Activated CD4-positive, alpha-beta T cell treated with anti-CD3 and anti-CD28 coated beads for 36 hours (primary cell): Measurements from ENCODE around the gene EPN1. TPM values are rescaled to one million over a fixed set of nuclear protein-coding genes. Genes with fewer than 3 reads are reported as not detected.
A peak's percentile ranks its signal among the peaks of the same experiment; 100 is the strongest.
"Not testable (repeated sequence)": the region's sequence is repeated elsewhere in the genome, so short reads cannot be mapped to it uniquely, and the experiment has no call there.

Source experiments
- ATAC-seq: fragments of 200-7000 bp; cut with Tn5 transposase; one replicate; pipeline ENCODE4 v1.10.0; 2021; ENCODE audit warnings: mild to moderate bottlenecking, moderate library complexity
- CTCF ChIA-PET: fragments of 350-600 bp; sonication (Branson Sonifier 250); formaldehyde crosslinking; loops from one replicate; lab custom pipeline; 2021; ENCODE audit warnings: antibody characterized with exemption; lab: Charles Lee
- POLR2A ChIA-PET: fragments of 350-600 bp; sonication (Branson Sonifier 250); formaldehyde crosslinking; loops from one replicate; lab custom pipeline; 2021; ENCODE audit warnings: antibody characterized with exemption, inconsistent platforms; lab: Charles Lee
- DNase-seq: peaks from one replicate; pipeline ENCODE4 v3.0.0-alpha.2; 2020
- H3K27ac Mint-ChIP-seq: one replicate; pipeline ENCODE4 v1.8.0; 2021; ENCODE audit warnings: mixed read lengths
- H3K27me3 Mint-ChIP-seq: one replicate; pipeline ENCODE4 v1.8.0; 2021; ENCODE audit warnings: mixed read lengths
- H3K36me3 Mint-ChIP-seq: one replicate; pipeline ENCODE4 v1.8.0; 2021; ENCODE audit warnings: low read depth, mixed read lengths
- H3K4me1 Mint-ChIP-seq: one replicate; pipeline ENCODE4 v1.8.0; 2021; ENCODE audit warnings: mixed read lengths
- H3K4me3 Mint-ChIP-seq: one replicate; pipeline ENCODE4 v1.8.0; 2021; ENCODE audit warnings: mild to moderate bottlenecking, moderate library complexity, mixed read lengths
- H3K9me3 Mint-ChIP-seq: one replicate; pipeline ENCODE4 v1.8.0; 2021; ENCODE audit warnings: low read depth, mixed read lengths
- intact Hi-C, 2 experiments: fragments of 100-400 bp; cut with DNase I in 1 of 2; cut with micrococcal nuclease in 1 of 2; formaldehyde crosslinking; loops; one replicate each; pipeline versions ENCODE4 v1.14.2 to v1.15.1; 2022 to 2024; cut with DNase I, micrococcal nuclease
- total RNA-seq, 2 experiments: library from RNA; stranded (reverse); gene quantifications; one replicate each; pipeline ENCODE4 v1.2.3, GENCODE V29; 2021

EPN1 gene
- total RNA-seq, 2 experiments from 2014 or later = 32.5 to 37.1 TPM

GRCh38 chr19:55703790-55704215 is 28.8 kb downstream of the EPN1 start:
- peak; percentile 78 for ATAC-seq
- POLR2A ChIA-PET = no interaction called here

GRCh38 chr19:55704494-55705245 is 29.6 kb downstream of the EPN1 start:
- no peaks in the 10 kb centered on the region for H3K27me3 Mint-ChIP-seq
- H3K4me3 Mint-ChIP-seq = no peak overlapping the region
- ATAC-seq (no peak), DNase-seq (peak; percentile 30)
- intact Hi-C loops = loop anchor here in 1 of 2 experiments (5.0 kb wide), 1 partner anchor 103 kb away; no protein-coding TSS in a partner anchor
- H3K9me3 Mint-ChIP-seq = no peaks in the 10 kb centered on the region
- H3K4me1 Mint-ChIP-seq = no peaks in the 10 kb centered on the region
- ChIA-PET CTCF (no interaction called here), POLR2A (no interaction called here)
- peaks cover 24% of the 10 kb centered on the region for H3K36me3 Mint-ChIP-seq
- no peak overlapping the region for H3K27ac Mint-ChIP-seq

More at GRCh38 chr19:55703790-55704215, 28.8 kb downstream of the EPN1 start:
- Mint-ChIP-seq H3K27me3 (no peaks in the 10 kb centered on the region), H3K9me3 (no peaks in the 10 kb centered on the region), H3K4me3 (no peak overlapping the region), H3K27ac (no peak overlapping the region), H3K4me1 (no peaks in the 10 kb centered on the region), H3K36me3 (peaks cover 26% of the 10 kb centered on the region)
- intact Hi-C loops = loop anchor here in 1 of 2 experiments (5.0 kb wide), 1 partner anchor 103 kb away; no protein-coding TSS in a partner anchor
- peak; percentile 76 for DNase-seq
- CTCF ChIA-PET = interaction anchor here (0.6 to 1.1 kb wide), 3 partner anchors 49 to 737 kb away, joined by 3 to 4 read pairs (median 4); partner anchors contain the start of gene NLRP2

DNA sequence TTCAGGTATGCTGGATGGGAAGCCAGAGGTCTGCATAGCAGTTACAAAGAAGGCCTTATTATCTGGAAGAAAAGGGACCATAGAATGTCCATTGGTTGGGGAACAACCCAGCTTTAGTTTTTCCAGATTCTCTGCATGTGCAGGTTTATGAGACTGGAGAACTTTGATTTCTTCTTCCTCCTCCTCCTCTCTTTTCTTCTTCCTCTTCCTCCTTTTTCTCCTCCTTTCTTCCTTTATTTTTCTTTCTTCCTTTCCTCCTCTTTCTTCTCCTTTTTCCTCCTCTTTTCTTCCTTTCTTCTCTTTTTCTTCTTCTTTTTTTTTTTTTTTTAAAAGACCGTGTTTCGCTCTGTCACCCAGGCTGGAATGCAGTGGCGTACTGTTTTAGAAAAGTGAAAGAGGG is 30.9 kb downstream of the EPN1 start:
- no peak for ATAC-seq
- no peak for DNase-seq
- Mint-ChIP-seq H3K9me3 (no peaks in the 10 kb centered on the region), H3K4me3 (no peak overlapping the region), H3K27me3 (no peaks in the 10 kb centered on the region), H3K4me1 (no peaks in the 10 kb centered on the region), H3K36me3 (peaks cover 18% of the 10 kb centered on the region), H3K27ac (no peak overlapping the region)
- CTCF ChIA-PET = interaction anchor here (0.6 to 0.7 kb wide), 3 partner anchors 35 to 1939 kb away, joined by 3 to 4 read pairs (median 3); no protein-coding TSS in a partner anchor
- intact Hi-C loops = no loop called here
- POLR2A ChIA-PET = no interaction called here

DNA sequence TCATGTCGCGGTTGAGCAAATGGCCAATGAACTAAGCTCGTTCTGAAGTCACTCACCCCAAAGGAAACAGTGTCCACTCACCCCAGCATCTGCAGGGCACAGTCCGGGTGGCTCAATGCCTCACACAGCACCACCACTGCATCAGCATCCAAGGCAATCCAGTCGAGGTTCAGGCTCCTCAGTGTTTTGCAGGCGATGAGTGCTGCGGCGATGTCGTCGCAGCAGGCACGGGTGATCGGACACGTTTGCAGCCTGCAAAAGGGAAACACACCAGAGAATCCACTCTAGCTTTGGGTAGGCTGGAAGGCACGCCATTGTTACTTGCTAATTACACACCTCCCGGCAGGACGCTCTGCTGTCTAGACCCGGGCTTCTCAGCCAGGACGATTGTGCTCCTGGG is 36.7 kb downstream of the EPN1 start:
- intact Hi-C loops = no loop called here
- Mint-ChIP-seq H3K27me3 (peaks cover 3% of the 10 kb centered on the region), H3K27ac (no peak overlapping the region), H3K36me3 (no peaks in the 10 kb centered on the region), H3K4me1 (peaks cover 2% of the 10 kb centered on the region), H3K4me3 (no peak overlapping the region), H3K9me3 (peaks cover 4% of the 10 kb centered on the region)
- ATAC-seq (no peak), DNase-seq (no peak)
- ChIA-PET CTCF (interaction anchor here (1.3 kb wide), 1 partner anchor 163 kb away, joined by 3 read pairs; no protein-coding TSS in a partner anchor), POLR2A (no interaction called here)

- Mint-ChIP-seq H3K9me3 (peaks cover 4% of the 10 kb centered on the region), H3K27me3 (peaks cover 13% of the 10 kb centered on the region), H3K4me1 (peaks cover 2% of the 10 kb centered on the region), H3K36me3 (no peaks in the 10 kb centered on the region), H3K4me3 (no peak overlapping the region), H3K27ac (no peak overlapping the region)
- intact Hi-C loops = no loop called here
- ATAC-seq = peak; percentile 51
- ChIA-PET CTCF (no interaction called here), POLR2A (no interaction called here)
- no peak for DNase-seq
Measured at GRCh38 chr19:55712804-55713631, 38.0 kb downstream of the EPN1 start.

GRCh38 chr19:55716531-55716930 is 41.5 kb downstream of the EPN1 start:
- POLR2A ChIA-PET = no interaction called here
- peaks cover 9% of the 10 kb centered on the region for H3K9me3 Mint-ChIP-seq
- peaks cover 2% of the 10 kb centered on the region for H3K4me1 Mint-ChIP-seq
- intact Hi-C loops = no loop called here
- no peak for ATAC-seq
- H3K27me3 Mint-ChIP-seq = peaks cover 34% of the 10 kb centered on the region
- CTCF ChIA-PET = interaction anchor here (0.6 to 0.7 kb wide), 2 partner anchors 570 to 1275 kb away, joined by 3 to 5 read pairs; no protein-coding TSS in a partner anchor
- no peaks in the 10 kb centered on the region for H3K36me3 Mint-ChIP-seq
- H3K4me3 Mint-ChIP-seq = no peak overlapping the region
- no peak overlapping the region for H3K27ac Mint-ChIP-seq
- no peak for DNase-seq

- intact Hi-C loops = no loop called here
- Mint-ChIP-seq H3K4me3 (no peak overlapping the region), H3K9me3 (peaks cover 15% of the 10 kb centered on the region), H3K27ac (no peak overlapping the region), H3K27me3 (peaks cover 34% of the 10 kb centered on the region), H3K36me3 (no peaks in the 10 kb centered on the region), H3K4me1 (peaks cover 2% of the 10 kb centered on the region)
- DNase-seq (no peak), ATAC-seq (no peak)
- POLR2A ChIA-PET = no interaction called here
- CTCF ChIA-PET = no interaction called here
Measured at GRCh38 chr19:55717251-55717650, 42.2 kb downstream of the EPN1 start.

GRCh38 chr19:55717879-55718711 is 43.1 kb downstream of the EPN1 start:
- CTCF ChIA-PET, H3K4me3 Mint-ChIP-seq, DNase-seq, POLR2A ChIA-PET, H3K27ac Mint-ChIP-seq, intact Hi-C loops, ATAC-seq, H3K36me3 Mint-ChIP-seq, H3K4me1 Mint-ChIP-seq: not testable (repeated sequence)
- peaks cover 19% of the 10 kb centered on the region for H3K9me3 Mint-ChIP-seq
- peaks cover 37% of the 10 kb centered on the region for H3K27me3 Mint-ChIP-seq

DNA sequence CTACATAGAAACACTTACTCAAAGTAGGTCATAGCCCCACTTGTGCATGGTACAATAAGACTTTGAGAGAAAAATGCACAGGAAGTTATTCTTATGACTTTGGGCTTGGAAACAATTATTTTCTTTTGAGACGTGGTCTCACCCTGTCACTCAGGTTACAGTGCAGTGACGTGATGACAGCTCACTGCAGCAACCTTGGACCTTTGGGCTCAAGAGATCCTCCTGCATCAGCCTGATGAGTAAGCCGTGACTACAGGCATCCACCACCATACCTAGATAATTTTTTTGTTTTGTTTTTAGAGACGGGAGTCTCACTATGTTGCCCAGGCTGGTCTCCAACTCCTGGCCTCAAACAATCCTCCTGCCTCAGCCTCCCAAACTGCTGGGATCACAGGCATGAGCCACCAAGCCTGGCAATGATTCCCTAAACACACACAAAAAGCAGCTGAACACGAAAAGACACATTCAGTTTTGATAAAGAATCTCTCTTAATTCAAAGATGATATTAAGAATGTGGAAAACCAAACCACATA is 45.3 kb downstream of the EPN1 start:
- H3K9me3 Mint-ChIP-seq = peaks cover 18% of the 10 kb centered on the region
- H3K27me3 Mint-ChIP-seq = peaks cover 37% of the 10 kb centered on the region
- no peak overlapping the region for H3K4me3 Mint-ChIP-seq
- ChIA-PET CTCF (no interaction called here), POLR2A (no interaction called here)
- no peaks in the 10 kb centered on the region for H3K36me3 Mint-ChIP-seq
- intact Hi-C loops = no loop called here
- no peaks in the 10 kb centered on the region for H3K4me1 Mint-ChIP-seq
- H3K27ac Mint-ChIP-seq = no peak overlapping the region
- ATAC-seq (no peak), DNase-seq (no peak)

GRCh38 chr19:55720801-55721200 is 45.8 kb downstream of the EPN1 start:
- Mint-ChIP-seq H3K36me3 (no peaks in the 10 kb centered on the region), H3K4me1 (no peaks in the 10 kb centered on the region), H3K9me3 (peaks cover 18% of the 10 kb centered on the region), H3K4me3 (no peak overlapping the region), H3K27ac (no peak overlapping the region), H3K27me3 (peaks cover 39% of the 10 kb centered on the region)
- CTCF ChIA-PET = no interaction called here
- ATAC-seq (no peak), DNase-seq (no peak)
- POLR2A ChIA-PET = no interaction called here
- intact Hi-C loops = no loop called here

DNA sequence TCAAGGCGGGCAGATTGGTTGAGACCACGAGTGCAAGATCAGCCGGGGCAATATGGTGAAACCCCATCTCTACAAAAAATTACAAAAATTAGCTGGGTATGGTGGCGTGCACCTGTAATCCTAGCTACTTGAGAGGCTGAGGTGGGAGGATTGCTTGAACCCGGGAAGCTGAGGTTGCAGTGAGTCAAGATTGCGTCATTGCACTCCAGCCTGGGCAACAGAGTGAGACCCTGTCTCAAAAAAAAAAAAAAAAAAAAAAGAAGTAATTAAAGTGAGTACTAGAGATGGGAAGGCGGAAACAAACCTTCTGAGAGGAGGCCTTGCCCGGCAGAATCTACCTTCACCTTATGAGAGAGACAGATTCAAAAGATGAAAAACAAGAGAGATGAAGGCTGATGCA is 48.5 kb downstream of the EPN1 start:
- Mint-ChIP-seq H3K27me3 (peaks cover 25% of the 10 kb centered on the region), H3K4me1 (no peaks in the 10 kb centered on the region), H3K4me3 (no peak overlapping the region), H3K36me3 (no peaks in the 10 kb centered on the region), H3K9me3 (peaks cover 18% of the 10 kb centered on the region), H3K27ac (no peak overlapping the region)
- ATAC-seq (no peak), DNase-seq (no peak)
- ChIA-PET CTCF (no interaction called here), POLR2A (no interaction called here)
- intact Hi-C loops = no loop called here
